Esophagus muscularis mucosa (tissue), 3 donors: ENCODE results near the gene KIF3B.

ENCODE experiments used
- POLR2A ChIP-seq: fragments of 450-650 bp; IDR thresholded peaks from one replicate; pipeline ENCODE4 v1.6.1; 2017; ENCODE audit warnings: antibody characterized with exemption, moderate library complexity, mild to moderate bottlenecking, low read depth
- TF ChIP-seq, protein P1 (sequence below), 3 experiments: fragments of 200-600 bp in 2 of 3; fragments of 450-650 bp in 1 of 3; sonication (generic) in 2 of 3; IDR thresholded peaks; one replicate each; pipeline ENCODE4 v1.5.1; 2017 to 2019; ENCODE audit warnings: antibody characterized with exemption in 3 of 3, mild to moderate bottlenecking in 2 of 3, moderate library complexity in 1 of 3

DNA sequence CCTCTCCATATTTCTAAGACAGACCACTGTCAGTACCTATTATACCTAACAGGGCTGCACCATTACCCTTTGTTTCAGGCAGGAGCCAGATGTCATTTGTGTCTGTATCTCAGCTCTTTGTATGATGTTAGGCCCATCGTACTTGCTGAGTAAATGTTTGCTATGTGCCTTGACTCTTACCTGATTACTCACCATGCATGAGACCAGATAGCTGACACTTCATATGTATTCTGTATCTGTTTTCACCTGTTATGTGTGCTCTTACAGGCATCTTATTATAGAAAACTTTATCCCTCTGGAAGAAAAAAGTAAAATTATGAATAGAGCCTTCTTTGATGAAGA, 49.0 kb downstream of the KIF3B start:
- no peak for TF ChIP-seq POLR2A
- TF ChIP-seq, protein P1, sequence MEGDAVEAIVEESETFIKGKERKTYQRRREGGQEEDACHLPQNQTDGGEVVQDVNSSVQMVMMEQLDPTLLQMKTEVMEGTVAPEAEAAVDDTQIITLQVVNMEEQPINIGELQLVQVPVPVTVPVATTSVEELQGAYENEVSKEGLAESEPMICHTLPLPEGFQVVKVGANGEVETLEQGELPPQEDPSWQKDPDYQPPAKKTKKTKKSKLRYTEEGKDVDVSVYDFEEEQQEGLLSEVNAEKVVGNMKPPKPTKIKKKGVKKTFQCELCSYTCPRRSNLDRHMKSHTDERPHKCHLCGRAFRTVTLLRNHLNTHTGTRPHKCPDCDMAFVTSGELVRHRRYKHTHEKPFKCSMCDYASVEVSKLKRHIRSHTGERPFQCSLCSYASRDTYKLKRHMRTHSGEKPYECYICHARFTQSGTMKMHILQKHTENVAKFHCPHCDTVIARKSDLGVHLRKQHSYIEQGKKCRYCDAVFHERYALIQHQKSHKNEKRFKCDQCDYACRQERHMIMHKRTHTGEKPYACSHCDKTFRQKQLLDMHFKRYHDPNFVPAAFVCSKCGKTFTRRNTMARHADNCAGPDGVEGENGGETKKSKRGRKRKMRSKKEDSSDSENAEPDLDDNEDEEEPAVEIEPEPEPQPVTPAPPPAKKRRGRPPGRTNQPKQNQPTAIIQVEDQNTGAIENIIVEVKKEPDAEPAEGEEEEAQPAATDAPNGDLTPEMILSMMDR (IDR thresholded peaks at IDR 0.05) = no peak
